HepG2 (cell line): ENCODE results near the gene COL26A1. TPM values are rescaled to one million over a fixed set of nuclear protein-coding genes. Genes with fewer than 3 reads are reported as not detected.

ENCODE experiments used
- ARID4A ChIP-seq: sonication (generic); formaldehyde crosslinking; IDR thresholded peaks from 2 replicates; pipeline ENCODE4 v1.5.0; 2020; ENCODE audit warnings: mild to moderate bottlenecking, missing genetic modification reagents, borderline replicate concordance
- HNF1A ChIP-seq, 2 experiments: sonication (generic) in 1 of 2; formaldehyde crosslinking in 1 of 2; IDR thresholded peaks; 2 replicates each; pipeline versions ENCODE4 v1.4.0 to v1.6.1; 2016 to 2020; ENCODE audit warnings: borderline replicate concordance in 1 of 2, low read depth in 1 of 2, mild to moderate bottlenecking in 1 of 2, missing genetic modification reagents in 1 of 2
- KDM6A ChIP-seq: IDR thresholded peaks from 2 replicates; pipeline ENCODE4 v1.6.1; 2016; ENCODE audit warnings: low read depth
- KLF9 ChIP-seq: IDR thresholded peaks from 2 replicates; pipeline ENCODE4 v1.6.1; 2016; ENCODE audit warnings: low read depth
- MEIS1 ChIP-seq: sonication (generic); formaldehyde crosslinking; IDR thresholded peaks from 2 replicates; pipeline ENCODE4 v1.9.0; 2021; ENCODE audit warnings: mild to moderate bottlenecking, missing genetic modification reagents, moderate library complexity, borderline replicate concordance
- MEIS2 ChIP-seq: sonication (generic); formaldehyde crosslinking; IDR thresholded peaks from 2 replicates; pipeline ENCODE4 v1.9.0; 2021; ENCODE audit warnings: mild to moderate bottlenecking, missing genetic modification reagents
- SKI ChIP-seq: fragments of 450-650 bp; IDR thresholded peaks from one replicate; pipeline ENCODE4 v1.6.1; 2018; ENCODE audit warnings: mild to moderate bottlenecking; ENCODE audit not compliant: partially characterized antibody
- SPEN ChIP-seq: sonication (generic); formaldehyde crosslinking; IDR thresholded peaks from 2 replicates; pipeline ENCODE4 v1.5.1; 2020; ENCODE audit warnings: low read depth, mild to moderate bottlenecking, missing genetic modification reagents
- THAP8 ChIP-seq: sonication (generic); formaldehyde crosslinking; IDR thresholded peaks from 2 replicates; pipeline ENCODE4 v1.5.1; 2020; ENCODE audit warnings: missing genetic modification reagents, mild to moderate bottlenecking, borderline replicate concordance
- ZHX2 ChIP-seq, 2 experiments: sonication (generic) in 1 of 2; formaldehyde crosslinking in 1 of 2; IDR thresholded peaks; 2 replicates each; pipeline versions ENCODE4 v1.6.1 to v1.9.0; 2014 to 2022; ENCODE audit warnings: antibody characterized with exemption in 1 of 2, borderline replicate concordance in 1 of 2, inconsistent platforms in 1 of 2, low read depth in 1 of 2, missing genetic modification reagents in 1 of 2
- ZNF460 ChIP-seq: sonication (generic); formaldehyde crosslinking; IDR thresholded peaks from 2 replicates; pipeline ENCODE4 v1.5.1; 2020; ENCODE audit warnings: missing genetic modification reagents, mild to moderate bottlenecking, borderline replicate concordance
- ZNF567 ChIP-seq: sonication (generic); formaldehyde crosslinking; IDR thresholded peaks from 2 replicates; pipeline ENCODE4 v1.8.1; 2023; ENCODE audit warnings: mild to moderate bottlenecking, missing genetic modification reagents, borderline replicate concordance
- polyA plus RNA-seq, 8 experiments: library from polyadenylated mRNA; depleted of rRNA in 3 of 8; stranded (reverse) in 7 of 8; unstranded in 1 of 8; fragments of >200 nt; fragmentation: Illumina TruSeq in 4 of 8; extraction: Trizol in 4 of 8; gene quantifications; 2 replicates each; pipeline versions ENCODE4 v1.2.1 to v1.2.3, GENCODE V29; 2011 to 2016; ENCODE audit warnings: low read depth in 4 of 8, missing spikeins in 1 of 8, mixed read lengths in 1 of 8; ENCODE audit not compliant: insufficient read depth in 1 of 8
- total RNA-seq, 5 experiments: library from RNA; depleted of rRNA; stranded (reverse); fragments of >200 nt; fragmentation: Illumina TruSeq; extraction: Trizol; gene quantifications; 2 replicates each; pipeline ENCODE4 v1.2.3, GENCODE V29; 2016; ENCODE audit warnings: low read depth in 1 of 5

The COL26A1 gene
- total and polyA plus RNA-seq, 2 of the 13 experiments (the other 11 are each of a cell fraction or from before 2014, with no cell fraction given), result 7.8 to 9.2 TPM

- TF ChIP-seq ZHX2 (IDR thresholded peaks at IDR 0.05; ENCODE audit: low read depth) (no peak), ZHX2 (CRISPR knock-in tag; IDR thresholded peaks at IDR 0.05; ENCODE audit: borderline replicate concordance) (no peak), ZNF567 (no peak), THAP8 (CRISPR knock-in tag) (no peak), SKI (no peak), ARID4A (peak; percentile 37; the same call in 1 of the 2 replicates), ZNF460 (CRISPR knock-in tag) (no peak), HNF1A (IDR thresholded peaks at IDR 0.05; ENCODE audit: low read depth) (no peak), HNF1A (CRISPR knock-in tag; IDR thresholded peaks at IDR 0.05; ENCODE audit: borderline replicate concordance) (peak; percentile 58), KDM6A (CRISPR knock-in tag) (peak; percentile 71), MEIS2 (CRISPR knock-in tag) (peak; percentile 35; the same call in 1 of the 2 replicates), MEIS1 (CRISPR knock-in tag) (no peak; the same call in 1 of the 2 replicates), KLF9 (CRISPR knock-in tag) (no peak), SPEN (CRISPR knock-in tag) (no peak)
These were observed 24.0 kb downstream of the COL26A1 start (continued) for GRCh38 chr7:101386558-101387231.
